Measurements from ENCODE around the gene WDR89.

DNA sequence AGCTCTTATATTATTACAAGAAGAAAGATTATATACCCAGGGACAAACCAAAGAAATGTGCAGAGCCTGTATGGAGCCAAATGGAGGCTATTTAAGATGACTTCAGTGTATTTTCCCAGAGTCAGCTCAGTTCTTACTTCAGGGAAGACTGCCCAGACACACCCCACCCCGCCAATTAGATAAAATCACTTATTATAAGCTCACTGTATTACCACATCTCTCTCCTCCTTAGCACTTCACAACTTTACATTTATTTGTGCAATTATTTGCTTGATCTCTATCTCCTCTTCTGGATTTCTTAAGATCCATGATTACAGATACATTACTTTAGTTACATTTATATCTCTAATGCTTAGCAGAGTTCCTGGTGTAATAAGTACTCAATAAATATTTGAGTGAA, 24.7 kb upstream of the WDR89 start:
- TF ChIP-seq, protein P1, sequence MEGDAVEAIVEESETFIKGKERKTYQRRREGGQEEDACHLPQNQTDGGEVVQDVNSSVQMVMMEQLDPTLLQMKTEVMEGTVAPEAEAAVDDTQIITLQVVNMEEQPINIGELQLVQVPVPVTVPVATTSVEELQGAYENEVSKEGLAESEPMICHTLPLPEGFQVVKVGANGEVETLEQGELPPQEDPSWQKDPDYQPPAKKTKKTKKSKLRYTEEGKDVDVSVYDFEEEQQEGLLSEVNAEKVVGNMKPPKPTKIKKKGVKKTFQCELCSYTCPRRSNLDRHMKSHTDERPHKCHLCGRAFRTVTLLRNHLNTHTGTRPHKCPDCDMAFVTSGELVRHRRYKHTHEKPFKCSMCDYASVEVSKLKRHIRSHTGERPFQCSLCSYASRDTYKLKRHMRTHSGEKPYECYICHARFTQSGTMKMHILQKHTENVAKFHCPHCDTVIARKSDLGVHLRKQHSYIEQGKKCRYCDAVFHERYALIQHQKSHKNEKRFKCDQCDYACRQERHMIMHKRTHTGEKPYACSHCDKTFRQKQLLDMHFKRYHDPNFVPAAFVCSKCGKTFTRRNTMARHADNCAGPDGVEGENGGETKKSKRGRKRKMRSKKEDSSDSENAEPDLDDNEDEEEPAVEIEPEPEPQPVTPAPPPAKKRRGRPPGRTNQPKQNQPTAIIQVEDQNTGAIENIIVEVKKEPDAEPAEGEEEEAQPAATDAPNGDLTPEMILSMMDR (IDR thresholded peaks at IDR 0.05; ENCODE audit: insufficient read depth, low read length): no peak
- TF ChIP-seq, protein P2, sequence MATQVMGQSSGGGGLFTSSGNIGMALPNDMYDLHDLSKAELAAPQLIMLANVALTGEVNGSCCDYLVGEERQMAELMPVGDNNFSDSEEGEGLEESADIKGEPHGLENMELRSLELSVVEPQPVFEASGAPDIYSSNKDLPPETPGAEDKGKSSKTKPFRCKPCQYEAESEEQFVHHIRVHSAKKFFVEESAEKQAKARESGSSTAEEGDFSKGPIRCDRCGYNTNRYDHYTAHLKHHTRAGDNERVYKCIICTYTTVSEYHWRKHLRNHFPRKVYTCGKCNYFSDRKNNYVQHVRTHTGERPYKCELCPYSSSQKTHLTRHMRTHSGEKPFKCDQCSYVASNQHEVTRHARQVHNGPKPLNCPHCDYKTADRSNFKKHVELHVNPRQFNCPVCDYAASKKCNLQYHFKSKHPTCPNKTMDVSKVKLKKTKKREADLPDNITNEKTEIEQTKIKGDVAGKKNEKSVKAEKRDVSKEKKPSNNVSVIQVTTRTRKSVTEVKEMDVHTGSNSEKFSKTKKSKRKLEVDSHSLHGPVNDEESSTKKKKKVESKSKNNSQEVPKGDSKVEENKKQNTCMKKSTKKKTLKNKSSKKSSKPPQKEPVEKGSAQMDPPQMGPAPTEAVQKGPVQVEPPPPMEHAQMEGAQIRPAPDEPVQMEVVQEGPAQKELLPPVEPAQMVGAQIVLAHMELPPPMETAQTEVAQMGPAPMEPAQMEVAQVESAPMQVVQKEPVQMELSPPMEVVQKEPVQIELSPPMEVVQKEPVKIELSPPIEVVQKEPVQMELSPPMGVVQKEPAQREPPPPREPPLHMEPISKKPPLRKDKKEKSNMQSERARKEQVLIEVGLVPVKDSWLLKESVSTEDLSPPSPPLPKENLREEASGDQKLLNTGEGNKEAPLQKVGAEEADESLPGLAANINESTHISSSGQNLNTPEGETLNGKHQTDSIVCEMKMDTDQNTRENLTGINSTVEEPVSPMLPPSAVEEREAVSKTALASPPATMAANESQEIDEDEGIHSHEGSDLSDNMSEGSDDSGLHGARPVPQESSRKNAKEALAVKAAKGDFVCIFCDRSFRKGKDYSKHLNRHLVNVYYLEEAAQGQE (IDR thresholded peaks at IDR 0.05; ENCODE audit: insufficient replicate concordance, low read depth): no peak
- TF ChIP-seq POLR2AphosphoS5 (IDR thresholded peaks at IDR 0.05; ENCODE audit: low read depth) (no peak), GABPA (IDR thresholded peaks at IDR 0.05; ENCODE audit: low read depth) (no peak)
